T-cell (primary cell): Measurements from ENCODE around the gene TMEM151A. TPM values are rescaled to one million over a fixed set of nuclear protein-coding genes. Genes with fewer than 3 reads are reported as not detected.

ENCODE experiments used
- ATAC-seq, 4 experiments: fragments of 200-7000 bp in 3 of 4; fragments of 150-1000 bp in 1 of 4; cut with Tn5 transposase; replicated peaks in 1 of 4; 1 replicate in 3 of 4; 2 replicates in 1 of 4; pipeline ENCODE4 v1.10.0; 2021; ENCODE audit warnings: moderate library complexity in 3 of 4, mild to moderate bottlenecking in 2 of 4, moderate number of reproducible peaks in 1 of 4
- CTCF ChIA-PET, 2 donors: fragments of 300-600 bp; sonication (Branson Sonifier 250); formaldehyde crosslinking; loops; one replicate each; lab custom pipeline; 2022; ENCODE audit warnings: antibody characterized with exemption in 2 of 2; lab: Charles Lee
- POLR2A ChIA-PET, 2 donors: fragments of 300-600 bp; sonication (Branson Sonifier 250); formaldehyde crosslinking; loops; one replicate each; lab custom pipeline; 2022; ENCODE audit warnings: antibody characterized with exemption in 2 of 2; lab: Charles Lee
- DNase-seq, 35 experiments: peaks; one replicate each; pipeline versions ENCODE4 v3.0.0 to v3.0.0-alpha.2; 2013 to 2023
- H3K27ac ChIP-seq: one replicate; pipeline ENCODE4 v1.5.1; 2013; ENCODE audit warnings: low read length
- H3K27me3 ChIP-seq, 2 experiments: replicated peaks in 1 of 2; 1 replicate in 1 of 2; 2 replicates in 1 of 2; pipeline versions ENCODE4 v1.6.1 to v1.7.0; 2013; ENCODE audit warnings: low read length in 1 of 2, mixed read lengths in 1 of 2; ENCODE audit not compliant: control insufficient read depth in 2 of 2, insufficient read depth in 2 of 2; ENCODE audit errors: extremely low read depth in 1 of 2
- H3K36me3 ChIP-seq, 2 donors: 1 replicate in 1 of 2; 2 replicates in 1 of 2; pipeline versions ENCODE4 v1.6.1 to v1.7.0; 2013; ENCODE audit warnings: low read length in 1 of 2; ENCODE audit not compliant: control insufficient read depth in 2 of 2, insufficient read depth in 1 of 2; ENCODE audit errors: extremely low read depth in 1 of 2
- H3K4me1 ChIP-seq, 2 experiments: 1 replicate in 1 of 2; 2 replicates in 1 of 2; pipeline versions ENCODE4 v1.6.1 to v1.7.0; 2013; ENCODE audit warnings: low read length in 2 of 2, mixed read lengths in 1 of 2; ENCODE audit not compliant: insufficient read depth in 2 of 2, control insufficient read depth in 1 of 2; ENCODE audit errors: extremely low read depth in 1 of 2
- H3K4me3 ChIP-seq, 2 donors: 1 replicate in 1 of 2; 2 replicates in 1 of 2; pipeline versions ENCODE4 v1.5.1 to v1.7.0; 2013; ENCODE audit warnings: mild to moderate bottlenecking in 2 of 2, low read length in 1 of 2, moderate library complexity in 1 of 2; ENCODE audit not compliant: control insufficient read depth in 1 of 2; ENCODE audit errors: extremely low read depth in 1 of 2
- H3K9me3 ChIP-seq: 2 replicates; pipeline ENCODE4 v1.7.0; 2013
- H3K27ac Mint-ChIP-seq, 2 donors: one replicate each; pipeline ENCODE4 v1.8.0; 2020 to 2021; ENCODE audit warnings: mild to moderate bottlenecking in 2 of 2, mixed read lengths in 2 of 2
- H3K27me3 Mint-ChIP-seq, 2 donors: one replicate each; pipeline ENCODE4 v1.8.0; 2021 to 2022; ENCODE audit warnings: mixed read lengths in 2 of 2
- H3K36me3 Mint-ChIP-seq: one replicate; pipeline ENCODE4 v1.8.0; 2021; ENCODE audit warnings: mixed read lengths
- H3K4me1 Mint-ChIP-seq, 3 donors: one replicate each; pipeline ENCODE4 v1.8.0; 2020 to 2022; ENCODE audit warnings: mixed read lengths in 3 of 3, mild to moderate bottlenecking in 1 of 3
- H3K4me3 Mint-ChIP-seq, 3 donors: one replicate each; pipeline ENCODE4 v1.8.0; 2020 to 2022; ENCODE audit warnings: mild to moderate bottlenecking in 3 of 3, mixed read lengths in 3 of 3, moderate library complexity in 3 of 3
- H3K9me3 Mint-ChIP-seq, 3 donors: one replicate each; pipeline ENCODE4 v1.8.0; 2020 to 2022; ENCODE audit warnings: mixed read lengths in 3 of 3
- WGBS: methylation state at CpG from one replicate; pipeline ENCODE4 v1.1.5; 2013; ENCODE audit warnings: missing lambda C conversion rate; ENCODE audit not compliant: insufficient coverage; 5-methylcytosine and 5-hydroxymethylcytosine counted together
- total RNA-seq, 35 experiments: library from RNA in 6 of 35; stranded (reverse) in 6 of 35; fragments of 120-200 nt in 1 of 35; gene quantifications; one replicate each; pipeline versions ENCODE4 v1.2.1 to v1.2.4 and lab custom pipeline; 2013 to 2026

The TMEM151A gene
- total RNA-seq, 5 donors from 2014 or later (not counting 1 experiment from before 2014, with no cell fraction given), result 0.19 to 0.33 (median 0.23) TPM; not detected in 1

DNA sequence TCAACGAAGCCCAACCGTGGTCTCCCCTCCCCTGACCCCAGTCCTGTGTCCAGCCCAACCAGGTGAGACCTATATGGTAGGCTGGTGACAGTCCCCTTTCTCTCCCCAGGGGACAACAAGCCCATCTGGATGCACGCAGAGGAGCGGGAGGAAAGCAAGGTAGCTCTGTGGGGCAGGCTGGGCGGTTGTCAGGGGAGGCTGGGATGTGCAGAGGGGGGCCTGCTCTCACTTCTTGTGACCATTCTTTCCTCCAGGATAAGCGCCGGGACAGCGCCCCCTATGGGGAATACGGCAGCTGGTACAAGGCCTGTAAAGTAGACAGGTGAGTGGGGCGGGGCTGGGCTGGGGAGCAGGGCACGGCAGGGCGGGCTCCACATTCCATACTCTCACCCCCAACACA, 26.8 kb upstream of the TMEM151A start:
- H3K27me3 ChIP-seq, result no peaks in the 10 kb centered on the region

GRCh38 chr11:66265531-66266377, 25.9 kb upstream of the TMEM151A start:
- Mint-ChIP-seq H3K9me3 (no peaks in the 10 kb centered on the region), H3K4me1 (peaks cover 29 to 32% (median 30%) of the 10 kb centered on the region in 3 donors), H3K27ac (no peak overlapping the region), H3K27me3 (no peaks in the 10 kb centered on the region), H3K4me3 (no peak overlapping the region), H3K36me3 (peaks cover 7% of the 10 kb centered on the region)
- CTCF ChIA-PET, result interaction anchor here in 1 of 2 donors (1.1 kb wide), 1 partner anchor 23 kb away, joined by 3 read pairs; the partner anchor contains the start of gene YIF1A
- H3K27me3 ChIP-seq, result no peaks in the 10 kb centered on the region
- POLR2A ChIA-PET, result interaction anchor here in 1 of 2 donors (0.6 kb wide), 1 partner anchor 46 kb away, joined by 3 read pairs; no protein-coding TSS in a partner anchor
- H3K27ac ChIP-seq, result no peak overlapping the region
- no peak overlapping the region for H3K4me3 ChIP-seq
- peaks cover 6 to 36% of the 10 kb centered on the region in 2 experiments for H3K4me1 ChIP-seq
- WGBS, result 97% methylated on average over 20 of the region's 26 CpGs
- peaks cover 14 to 51% of the 10 kb centered on the region in 2 donors for H3K36me3 ChIP-seq
- H3K9me3 ChIP-seq, result no peaks in the 10 kb centered on the region
- DNase-seq (no peak), ATAC-seq (no peak)

More for the DNA sequence above, 26.8 kb upstream of the TMEM151A start:
- H3K9me3 ChIP-seq, result no peaks in the 10 kb centered on the region
- H3K36me3 ChIP-seq, result peaks cover 17 to 52% of the 10 kb centered on the region in 2 donors
- H3K36me3 Mint-ChIP-seq, result peaks cover 6% of the 10 kb centered on the region
- H3K27ac ChIP-seq, result no peak overlapping the region
- no CpG with 5 or more reads among the region's 12 CpGs for WGBS
- no peaks in the 10 kb centered on the region for H3K27me3 Mint-ChIP-seq
- peaks cover 6 to 28% of the 10 kb centered on the region in 2 experiments for H3K4me1 ChIP-seq
- H3K4me3 ChIP-seq, result no peak overlapping the region
- H3K9me3 Mint-ChIP-seq, result no peaks in the 10 kb centered on the region
- ATAC-seq, result no peak
- H3K4me3 Mint-ChIP-seq, result no peak overlapping the region
- ChIA-PET CTCF (interaction anchor here in 1 of 2 donors (0.6 kb wide), 1 partner anchor 73 kb away, joined by 3 read pairs; no protein-coding TSS in a partner anchor), POLR2A (no interaction called here)
- no peak overlapping the region for H3K27ac Mint-ChIP-seq
- DNase-seq, result peak in 12 of 35 experiments; percentile 18 to 54 (median 32)
- peaks cover 23% of the 10 kb centered on the region in 3 donors for H3K4me1 Mint-ChIP-seq

DNA sequence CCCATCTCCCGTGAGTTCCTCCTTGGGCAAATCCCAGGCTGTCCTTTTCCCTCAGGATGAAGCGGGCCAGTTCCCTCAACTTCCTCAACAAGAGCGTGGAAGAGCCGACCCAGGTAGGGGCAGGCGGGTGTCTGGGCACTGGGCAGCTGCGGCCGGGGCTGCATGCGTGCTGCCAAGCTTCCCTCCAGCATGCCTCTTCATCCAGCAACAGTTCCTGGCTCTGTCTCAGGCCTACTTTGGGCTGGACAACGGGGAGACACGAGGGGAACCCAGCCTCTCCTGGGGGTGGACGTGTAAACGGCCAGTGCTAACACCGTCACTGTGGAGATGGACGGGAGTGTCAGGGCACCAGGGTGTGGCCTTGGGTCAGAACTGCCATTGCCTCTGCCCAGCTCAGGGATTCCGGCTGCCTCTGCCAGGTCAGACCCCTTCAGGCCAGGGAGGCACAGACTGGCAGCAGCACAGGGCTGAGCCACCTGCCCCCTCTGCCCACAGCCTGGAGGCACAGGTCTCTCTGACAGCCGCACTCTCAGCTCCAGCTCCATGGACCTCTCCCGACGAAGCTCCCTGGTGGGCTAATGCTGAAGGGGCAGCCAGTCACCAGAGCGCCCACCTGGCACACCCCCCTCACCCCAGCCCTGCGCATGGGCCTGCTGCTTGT, 25.2 kb upstream of the TMEM151A start:
- H3K4me3 ChIP-seq, result no peak overlapping the region
- POLR2A ChIA-PET, result interaction anchor here in 1 of 2 donors (0.6 kb wide), 1 partner anchor 45 kb away, joined by 3 read pairs; no protein-coding TSS in a partner anchor
- H3K4me1 Mint-ChIP-seq, result peaks cover 32 to 33% (median 32%) of the 10 kb centered on the region in 3 donors
- H3K4me1 ChIP-seq, result peaks cover 6 to 42% of the 10 kb centered on the region in 2 experiments
- H3K27ac Mint-ChIP-seq, result peak overlapping the region in 1 of 2 donors; percentile 82
- peak overlapping the region; percentile 64 for H3K27ac ChIP-seq
- CTCF ChIA-PET, result interaction anchor here in 1 of 2 donors (1.1 kb wide), 1 partner anchor 23 kb away, joined by 3 read pairs; the partner anchor contains the start of gene YIF1A
- 96% methylated on average over 19 of the region's 20 CpGs for WGBS
- no peak for DNase-seq
- no peaks in the 10 kb centered on the region for H3K27me3 ChIP-seq
- no peak for ATAC-seq
- H3K9me3 ChIP-seq, result no peaks in the 10 kb centered on the region
- H3K9me3 Mint-ChIP-seq, result no peaks in the 10 kb centered on the region
- H3K36me3 ChIP-seq, result peaks cover 16 to 46% of the 10 kb centered on the region in 2 donors
- H3K4me3 Mint-ChIP-seq, result peak overlapping the region in 2 of 3 donors; percentile 86 to 94
- H3K27me3 Mint-ChIP-seq, result no peaks in the 10 kb centered on the region
- H3K36me3 Mint-ChIP-seq, result peaks cover 10% of the 10 kb centered on the region

DNA sequence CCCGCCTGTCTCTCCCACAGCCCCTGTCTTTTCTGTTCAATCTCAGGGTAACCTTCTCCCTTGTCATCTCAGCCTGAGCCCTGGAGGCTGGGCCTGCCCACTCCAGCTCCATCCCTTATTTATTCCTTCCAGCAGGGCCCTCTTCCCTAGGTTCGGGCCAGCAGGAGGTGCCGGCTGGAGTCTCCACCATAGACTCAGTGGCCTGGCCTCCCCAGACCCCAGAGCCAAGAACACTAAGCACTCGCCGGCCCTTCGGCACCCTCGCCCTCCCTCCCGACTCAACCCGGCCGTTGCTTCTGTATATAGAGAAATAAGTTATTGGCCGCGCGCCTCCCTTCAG, 24.7 kb upstream of the TMEM151A start:
- WGBS, result 94% methylated on average over 3 of the region's 13 CpGs
- Mint-ChIP-seq H3K4me3 (peak overlapping the region; percentile 86 to 94 (median 90)), H3K9me3 (no peaks in the 10 kb centered on the region), H3K27me3 (no peaks in the 10 kb centered on the region), H3K27ac (peak overlapping the region; percentile 72 to 82), H3K36me3 (peaks cover 15% of the 10 kb centered on the region), H3K4me1 (peaks cover 33 to 37% (median 37%) of the 10 kb centered on the region in 3 donors)
- no peaks in the 10 kb centered on the region for H3K27me3 ChIP-seq
- peaks cover 6 to 47% of the 10 kb centered on the region in 2 experiments for H3K4me1 ChIP-seq
- ATAC-seq (no peak), DNase-seq (no peak)
- H3K36me3 ChIP-seq, result peaks cover 21 to 46% of the 10 kb centered on the region in 2 donors
- ChIA-PET POLR2A (no interaction called here), CTCF (interaction anchor here in 1 of 2 donors (1.1 to 1.7 kb wide), 4 partner anchors 14 to 407 kb away, joined by 3 to 5 read pairs (median 4); partner anchors contain the start of gene MUS81)
- H3K9me3 ChIP-seq, result no peaks in the 10 kb centered on the region
- peak overlapping the region; percentile 36 to 89 for H3K4me3 ChIP-seq
- peak overlapping the region; percentile 64 for H3K27ac ChIP-seq

- peaks cover 21% of the 10 kb centered on the region for H3K36me3 Mint-ChIP-seq
These were observed 24.1 kb upstream of the TMEM151A start for GRCh38 chr11:66267379-66268243.

More at GRCh38 chr11:66267379-66268243, 24.1 kb upstream of the TMEM151A start:
- Mint-ChIP-seq H3K27me3 (no peaks in the 10 kb centered on the region), H3K4me1 (peaks cover 38 to 43% (median 40%) of the 10 kb centered on the region in 3 donors), H3K27ac (peak overlapping the region; percentile 88 to 91), H3K9me3 (no peaks in the 10 kb centered on the region), H3K4me3 (peak overlapping the region; percentile 86 to 94 (median 90))
- ChIA-PET CTCF (interaction anchor here in 1 of 2 donors (0.5 to 1.7 kb wide), 6 partner anchors 14 to 408 kb away, joined by 3 to 5 read pairs (median 4); partner anchors contain the start of genes MUS81 and YIF1A), POLR2A (interaction anchor here in 1 of 2 donors (0.6 to 1.1 kb wide), 3 partner anchors 21 to 769 kb away, joined by 3 to 5 read pairs (median 4); partner anchors contain the start of genes MALAT1, TMEM151A and YIF1A)
- H3K4me1 ChIP-seq, result peaks cover 6 to 53% of the 10 kb centered on the region in 2 experiments
- H3K27ac ChIP-seq, result peak overlapping the region; percentile 92
- peaks cover 23 to 45% of the 10 kb centered on the region in 2 donors for H3K36me3 ChIP-seq
- ATAC-seq (peak; percentile 56 to 66 (median 64)), DNase-seq (peak; percentile 67 to 91 (median 81))
- peak overlapping the region; percentile 89 to 94 for H3K4me3 ChIP-seq
- H3K9me3 ChIP-seq, result no peaks in the 10 kb centered on the region
- 0% methylated on average over 37 of the region's 61 CpGs for WGBS
- no peaks in the 10 kb centered on the region for H3K27me3 ChIP-seq
